Measurements from ENCODE around the gene PPCS.
"Not testable (repeated sequence)": the region's sequence is repeated elsewhere in the genome, so short reads cannot be mapped to it uniquely, and the experiment has no call there.

DNA sequence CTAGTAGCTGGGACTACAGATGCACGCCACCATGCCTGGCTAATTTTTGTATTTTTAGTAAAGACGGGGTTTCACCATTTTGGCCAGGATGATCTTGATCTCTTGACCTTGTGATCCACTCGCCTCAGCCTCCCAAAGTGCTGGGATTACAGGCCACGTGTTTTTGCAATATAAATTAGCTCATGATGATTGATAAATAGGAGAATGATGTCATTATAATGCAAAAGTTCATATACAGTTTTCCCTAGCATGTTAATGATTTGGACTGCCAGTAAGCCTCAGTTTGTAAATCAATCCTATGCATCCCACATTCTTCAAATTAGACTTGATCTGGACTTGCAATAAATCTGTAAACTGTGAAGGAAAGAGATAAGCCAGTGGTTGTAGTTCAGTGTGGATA, 21.0 kb downstream of the PPCS start:
- TF ChIP-seq CTCF, POLR2A, POLR2AphosphoS5, EP300 (IDR thresholded peaks at IDR 0.05): not testable (repeated sequence)

All from gastroesophageal sphincter (tissue), 3 donors.